IMR-90 (cell line): ENCODE results near the gene RELN. TPM values are rescaled to one million over a fixed set of nuclear protein-coding genes. Genes with fewer than 3 reads are reported as not detected.

Experiments
- ATAC-seq: fragments of 200-7000 bp; cut with Tn5 transposase; 2 replicates; pipeline ENCODE4 v1.9.1; 2020; ENCODE audit warnings: low read depth, mild to moderate bottlenecking, moderate library complexity
- BruUV-seq: library from RNA; stranded (reverse); fragments of 400-500 nt; replicated peaks from 2 replicates; lab custom pipeline; 2021; lab: Mats Ljungman, UMichigan
- CTCF ChIA-PET: fragments of 300-600 bp; formaldehyde crosslinking; extraction: SDS; loops from one replicate; lab custom pipeline; 2021; ENCODE audit warnings: antibody characterized with exemption; lab: Yijun Ruan, JAX
- POLR2A ChIA-PET: fragments of 300-600 bp; sonication (Branson Sonifier 250); formaldehyde crosslinking; loops from one replicate; lab custom pipeline; 2022; ENCODE audit warnings: antibody characterized with exemption; ENCODE audit not compliant: unreplicated experiment; lab: Charles Lee
- DNase-seq: peaks from one replicate; pipeline ENCODE4 v3.0.0; 2013
- H2AFZ ChIP-seq: replicated peaks from 2 replicates; pipeline ENCODE3; 2013; ENCODE audit warnings: low read length, mild to moderate bottlenecking; ENCODE audit not compliant: poor library complexity
- H2AK5ac ChIP-seq: 2 replicates; pipeline ENCODE4 v1.6.1; 2013; ENCODE audit warnings: low read depth, low read length, inconsistent platforms
- H2AK9ac ChIP-seq: replicated peaks from 2 replicates; pipeline ENCODE3; 2013; ENCODE audit warnings: mild to moderate bottlenecking, low read depth, low read length, moderate library complexity; ENCODE audit not compliant: poor library complexity
- H2BK120ac ChIP-seq: 2 replicates; pipeline ENCODE4 v1.6.1; 2013; ENCODE audit warnings: low read depth, low read length, inconsistent platforms
- H2BK15ac ChIP-seq: 3 replicates; pipeline ENCODE4 v1.6.1; 2013; ENCODE audit warnings: low read depth, low read length, inconsistent platforms
- H2BK20ac ChIP-seq: 2 replicates; pipeline ENCODE4 v1.6.1; 2013; ENCODE audit warnings: low read depth, mild to moderate bottlenecking, inconsistent platforms, low read length, moderate library complexity
- H2BK5ac ChIP-seq: 2 replicates; pipeline ENCODE4 v1.6.1; 2013; ENCODE audit warnings: mild to moderate bottlenecking, low read depth, low read length, inconsistent platforms; ENCODE audit not compliant: poor library complexity, severe bottlenecking
- H3K14ac ChIP-seq: replicated peaks from 2 replicates; pipeline ENCODE4 v1.6.1; 2013; ENCODE audit warnings: low read depth, low read length, inconsistent platforms
- H3K18ac ChIP-seq: 2 replicates; pipeline ENCODE4 v1.6.1; 2013; ENCODE audit warnings: low read depth, low read length, control low read depth
- H3K23ac ChIP-seq: 2 replicates; pipeline ENCODE4 v1.6.1; 2013; ENCODE audit warnings: low read depth, low read length, inconsistent platforms
- H3K27ac ChIP-seq: 2 replicates; pipeline ENCODE4 v1.5.1; 2013; ENCODE audit warnings: mild to moderate bottlenecking, control low read depth, low read length; ENCODE audit not compliant: insufficient read depth
- H3K27me3 ChIP-seq: 2 replicates; pipeline ENCODE4 v1.6.1; 2013; ENCODE audit warnings: low read length; ENCODE audit not compliant: control insufficient read depth, insufficient read depth
- H3K36me3 ChIP-seq: 2 replicates; pipeline ENCODE4 v1.6.1; 2013; ENCODE audit warnings: low read length, mixed read lengths; ENCODE audit not compliant: control insufficient read depth, insufficient read depth
- H3K4ac ChIP-seq: 2 replicates; pipeline ENCODE4 v1.6.1; 2013; ENCODE audit warnings: low read depth, low read length, inconsistent platforms
- H3K4me1 ChIP-seq: 2 replicates; pipeline ENCODE4 v1.6.1; 2013; ENCODE audit warnings: low read length, mixed read lengths; ENCODE audit not compliant: control insufficient read depth, insufficient read depth
- H3K4me2 ChIP-seq: 2 replicates; pipeline ENCODE4 v1.6.1; 2013; ENCODE audit warnings: low read depth, mild to moderate bottlenecking, control low read depth, low read length, moderate library complexity
- H3K4me3 ChIP-seq: 2 replicates; pipeline ENCODE4 v1.5.1; 2013; ENCODE audit warnings: low read depth, mild to moderate bottlenecking, control low read depth, low read length, moderate library complexity; ENCODE audit not compliant: insufficient read depth
- H3K56ac ChIP-seq: 2 replicates; pipeline ENCODE4 v1.6.1; 2013; ENCODE audit warnings: low read length, inconsistent platforms; ENCODE audit not compliant: insufficient read depth; ENCODE audit errors: extremely low read depth
- H3K79me1 ChIP-seq, 2 experiments: 2 replicates each; pipeline ENCODE4 v1.6.1; 2013; ENCODE audit warnings: low read length in 2 of 2, inconsistent platforms in 1 of 2, low read depth in 1 of 2
- H3K9ac ChIP-seq: 2 replicates; pipeline ENCODE4 v1.6.1; 2013; ENCODE audit warnings: low read depth, low read length, control low read depth
- H3K9me1 ChIP-seq: 2 replicates; pipeline ENCODE4 v1.6.1; 2013; ENCODE audit warnings: low read length, inconsistent platforms; ENCODE audit not compliant: insufficient read depth
- H3K9me3 ChIP-seq: 2 replicates; pipeline ENCODE4 v1.6.1; 2013; ENCODE audit warnings: low read length; ENCODE audit not compliant: control insufficient read depth, insufficient read depth
- H4K20me1 ChIP-seq: 2 replicates; pipeline ENCODE4 v1.6.1; 2013; ENCODE audit warnings: low read length, inconsistent platforms; ENCODE audit not compliant: insufficient read depth
- H4K5ac ChIP-seq: 2 replicates; pipeline ENCODE4 v1.6.1; 2013; ENCODE audit warnings: mild to moderate bottlenecking, low read depth, low read length, control low read depth
- H4K8ac ChIP-seq, 2 experiments: 2 replicates each; pipeline ENCODE4 v1.6.1; 2013; ENCODE audit warnings: low read depth in 2 of 2, low read length in 2 of 2, control low read depth in 1 of 2, inconsistent platforms in 1 of 2
- H4K91ac ChIP-seq: 2 replicates; pipeline ENCODE4 v1.6.1; 2013; ENCODE audit warnings: low read depth, low read length, inconsistent platforms; ENCODE audit not compliant: insufficient read depth
- BHLHE40 ChIP-seq: fragments of 150-350 bp; IDR thresholded peaks from 2 replicates; pipeline ENCODE4 v1.6.1; 2016; ENCODE audit warnings: mild to moderate bottlenecking, low read depth, low read length
- CEBPB ChIP-seq: IDR thresholded peaks from 2 replicates; pipeline ENCODE4 v1.6.1; 2012; ENCODE audit warnings: low read depth, low read length, improper control_type of control experiment
- CTCF ChIP-seq: conservative IDR thresholded peaks from 2 replicates; pipeline ENCODE4 v1.5.1; 2012; ENCODE audit warnings: mild to moderate bottlenecking, low read depth, low read length, improper control_type of control experiment
- ELK1 ChIP-seq: fragments of 150-350 bp; IDR thresholded peaks from 2 replicates; pipeline ENCODE4 v1.6.1; 2016; ENCODE audit warnings: low read depth, mild to moderate bottlenecking, low read length, moderate library complexity, borderline replicate concordance
- FOS ChIP-seq: fragments of 150-350 bp; IDR thresholded peaks from 2 replicates; pipeline ENCODE4 v1.6.1; 2016; ENCODE audit warnings: low read depth, low read length
- MAFK ChIP-seq: IDR thresholded peaks from 2 replicates; pipeline ENCODE4 v1.6.1; 2012; ENCODE audit warnings: low read depth, low read length, improper control_type of control experiment
- MAZ ChIP-seq: IDR thresholded peaks from 2 replicates; pipeline ENCODE4 v1.6.1; 2012; ENCODE audit warnings: low read depth, mild to moderate bottlenecking, low read length, improper control_type of control experiment, moderate library complexity, borderline replicate concordance
- MXI1 ChIP-seq: IDR thresholded peaks from 2 replicates; pipeline ENCODE4 v1.6.1; 2012; ENCODE audit warnings: low read depth, mild to moderate bottlenecking, low read length, moderate library complexity, borderline replicate concordance
- NFE2L2 ChIP-seq: fragments of 150-350 bp; IDR thresholded peaks from 2 replicates; pipeline ENCODE4 v1.6.1; 2016; ENCODE audit warnings: low read depth, mild to moderate bottlenecking, low read length
- RAD21 ChIP-seq: IDR thresholded peaks from 2 replicates; pipeline ENCODE4 v1.6.1; 2012; ENCODE audit warnings: low read length, improper control_type of control experiment
- RCOR1 ChIP-seq: IDR thresholded peaks from 2 replicates; pipeline ENCODE4 v1.6.1; 2012; ENCODE audit warnings: mild to moderate bottlenecking, low read length, improper control_type of control experiment; ENCODE audit not compliant: insufficient replicate concordance
- RFX5 ChIP-seq: IDR thresholded peaks from 2 replicates; pipeline ENCODE4 v1.8.0; 2012; ENCODE audit warnings: low read depth, mild to moderate bottlenecking, low read length, moderate library complexity
- WGBS, 2 experiments: methylation state at CpG; one replicate each; pipeline versions ENCODE4 v1.1.5 to v1.1.7; 2013; ENCODE audit warnings: missing lambda C conversion rate in 2 of 2; ENCODE audit not compliant: insufficient read length in 1 of 2; ENCODE audit errors: extremely low coverage in 2 of 2; 5-methylcytosine and 5-hydroxymethylcytosine counted together
- dilution Hi-C: fragments of 300-500 bp; cut with HindIII; formaldehyde crosslinking; loops from one replicate; pipeline ENCODE4 v1.14.3; 2018; ENCODE audit warnings: low sequenced_read_pairs; ENCODE audit not compliant: unreplicated experiment
- in situ Hi-C: fragments of 300-500 bp; cut with MboI; formaldehyde crosslinking; loops from 3 replicates; pipeline ENCODE4 v1.14.3; 2019; ENCODE audit warnings: low sequenced_read_pairs, inconsistent platforms, mixed read lengths
- intact Hi-C: fragments of 100-400 bp; cut with micrococcal nuclease; formaldehyde crosslinking; loops from 2 replicates; pipeline ENCODE4 v1.10.0; 2022
- polyA plus RNA-seq, 3 experiments: library from polyadenylated mRNA; depleted of rRNA; stranded (reverse); fragments of >200 nt; gene quantifications; 2 replicates each; pipeline ENCODE4 v1.2.3, GENCODE V29; 2012; ENCODE audit warnings: low replicate concordance in 1 of 3
- total RNA-seq: library from RNA; depleted of rRNA; stranded (reverse); fragments of >200 nt; gene quantifications from 2 replicates; pipeline ENCODE4 v1.2.3, GENCODE V29; 2012
- TF ChIP-seq, protein P1 (sequence below): fragments of 150-350 bp; IDR thresholded peaks from 2 replicates; pipeline ENCODE4 v1.6.1; 2017; ENCODE audit warnings: mild to moderate bottlenecking, antibody characterized with exemption, low read length, low read depth

Gene RELN
- total and polyA plus RNA-seq, 2 of the 4 experiments (the other 2 are of a cell fraction): 14.7 to 23.7 TPM

- H3K79me1 ChIP-seq: no peaks in the 10 kb centered on the region
- no peak overlapping the region for H4K5ac ChIP-seq
- H3K9me1 ChIP-seq: no peaks in the 10 kb centered on the region
- H3K14ac ChIP-seq: no peak overlapping the region
- no peak overlapping the region for H3K23ac ChIP-seq
- H2AFZ ChIP-seq: peak overlapping the region; percentile 9
- H3K56ac ChIP-seq: no peak overlapping the region
- H3K4me3 ChIP-seq: no peak overlapping the region
- no peak overlapping the region for H2BK20ac ChIP-seq
- ATAC-seq (peak; percentile 90), DNase-seq (peak; percentile 62)
- no peaks in the 10 kb centered on the region for H4K20me1 ChIP-seq
- no peaks in the 10 kb centered on the region; the same call in 1 of the 2 replicates for H3K9me3 ChIP-seq
- H2BK120ac ChIP-seq: no peak overlapping the region
- H3K4ac ChIP-seq: no peak overlapping the region
- BruUV-seq: no TSS peak
- no peak overlapping the region for H3K4me2 ChIP-seq
- ChIA-PET POLR2A (no interaction called here), CTCF (interaction anchor here (0.6 to 1.0 kb wide), 7 partner anchors 19 to 784 kb away, joined by 3 to 5 read pairs (median 3); no protein-coding TSS in a partner anchor)
- dilution Hi-C loops: no loop called here
- intact Hi-C loops: loop anchor here (2.0 to 5.0 kb wide), 4 partner anchors 75 to 825 kb away; no protein-coding TSS in a partner anchor
- in situ Hi-C loops: no loop called here
- WGBS, 2 experiments: no CpG with 5 or more reads among the region's 17 CpGs
- H3K4me1 ChIP-seq: peaks cover 4% of the 10 kb centered on the region; the same call in 1 of the 2 replicates
- H4K91ac ChIP-seq: no peak overlapping the region
- no peak overlapping the region for H2BK15ac ChIP-seq
- no peaks in the 10 kb centered on the region for H3K36me3 ChIP-seq
- no peak overlapping the region for H4K8ac ChIP-seq
- no peak overlapping the region for H2AK5ac ChIP-seq
- H3K27ac ChIP-seq: no peak overlapping the region
- no peak overlapping the region for H3K9ac ChIP-seq
- H2BK5ac ChIP-seq: no peak overlapping the region
- H3K18ac ChIP-seq: no peak overlapping the region
- no peak overlapping the region for H2AK9ac ChIP-seq
- peaks cover 27% of the 10 kb centered on the region for H3K27me3 ChIP-seq
- TF ChIP-seq FOS (no peak), CTCF (peak; percentile 83), MAFK (no peak), MXI1 (no peak), BHLHE40 (no peak), NFE2L2 (no peak), RAD21 (peak; percentile 81), ELK1 (no peak), RCOR1 (no peak), CEBPB (no peak), RFX5 (no peak), MAZ (no peak)
- TF ChIP-seq, protein P1, sequence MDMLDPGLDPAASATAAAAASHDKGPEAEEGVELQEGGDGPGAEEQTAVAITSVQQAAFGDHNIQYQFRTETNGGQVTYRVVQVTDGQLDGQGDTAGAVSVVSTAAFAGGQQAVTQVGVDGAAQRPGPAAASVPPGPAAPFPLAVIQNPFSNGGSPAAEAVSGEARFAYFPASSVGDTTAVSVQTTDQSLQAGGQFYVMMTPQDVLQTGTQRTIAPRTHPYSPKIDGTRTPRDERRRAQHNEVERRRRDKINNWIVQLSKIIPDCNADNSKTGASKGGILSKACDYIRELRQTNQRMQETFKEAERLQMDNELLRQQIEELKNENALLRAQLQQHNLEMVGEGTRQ: no peak
These were observed 542.1 kb downstream of the RELN start for GRCh38 chr7:103447073-103447960.
